ENCODE measurements around the gene NOM1.
A peak's percentile ranks its signal among the peaks of the same experiment; 100 is the strongest.

The NOM1 gene

DNA sequence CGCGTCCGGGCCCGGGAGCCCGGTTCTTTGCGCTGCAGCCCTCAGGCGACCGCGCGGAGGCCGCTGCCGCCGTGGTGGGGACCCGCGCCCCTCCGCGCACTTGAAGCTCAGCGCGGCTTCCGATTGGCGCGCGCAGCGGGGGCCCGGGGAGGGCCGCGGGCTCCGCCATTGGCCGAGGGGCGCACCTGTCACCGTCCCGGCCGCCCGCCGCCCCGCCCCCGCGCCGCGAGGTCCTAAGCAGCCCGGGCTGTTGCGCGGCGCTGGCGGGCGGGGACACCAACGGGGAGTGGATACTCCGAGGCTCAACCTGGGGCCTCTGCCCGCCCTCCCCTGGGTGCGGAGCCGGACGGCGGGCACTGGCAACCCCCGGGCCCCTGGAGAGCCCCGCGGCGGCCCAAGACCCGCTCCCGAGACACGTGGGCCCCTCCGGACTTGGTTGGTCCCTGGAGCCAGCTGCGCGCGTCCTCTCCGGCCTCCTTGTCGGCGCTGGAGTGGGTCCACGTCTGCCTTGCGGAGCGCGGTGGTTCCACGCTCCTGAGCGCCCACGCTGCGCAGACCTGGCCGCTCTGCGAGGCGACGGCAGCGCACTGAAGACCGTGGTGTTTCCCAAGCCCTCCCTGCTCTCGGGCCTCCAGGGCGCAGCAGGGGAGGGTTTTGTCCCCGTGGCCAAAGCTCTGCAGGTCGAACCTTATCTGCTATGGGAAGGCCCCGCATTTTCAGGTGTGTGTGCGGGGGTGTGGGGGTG, 61.2 kb downstream of the NOM1 start, which contains the start of gene MNX1:
Gene MNX1 (minus strand): TSS at position 76 of the 745 bp plus-strand sequence. CDS start 313 bp downstream, outside the sequence.
- Histone ChIP-seq H3K27me3 (ENCODE audit: insufficient read depth, poor library complexity, severe bottlenecking) (peaks cover 87% of the 10 kb centered on the region), H3K27ac (replicated peaks) (no peak within 1 kb of the TSS), H3K4me3 (replicated peaks; ENCODE audit: insufficient read depth, low read length) (peak within 1 kb of the TSS; percentile 40)
- no peak for TF ChIP-seq POLR2AphosphoS5 (IDR thresholded peaks at IDR 0.05; ENCODE audit: low read depth)
- no peak for TF ChIP-seq SPI1 (IDR thresholded peaks at IDR 0.05; ENCODE audit: borderline replicate concordance, low read depth)
- TF ChIP-seq, protein P1, sequence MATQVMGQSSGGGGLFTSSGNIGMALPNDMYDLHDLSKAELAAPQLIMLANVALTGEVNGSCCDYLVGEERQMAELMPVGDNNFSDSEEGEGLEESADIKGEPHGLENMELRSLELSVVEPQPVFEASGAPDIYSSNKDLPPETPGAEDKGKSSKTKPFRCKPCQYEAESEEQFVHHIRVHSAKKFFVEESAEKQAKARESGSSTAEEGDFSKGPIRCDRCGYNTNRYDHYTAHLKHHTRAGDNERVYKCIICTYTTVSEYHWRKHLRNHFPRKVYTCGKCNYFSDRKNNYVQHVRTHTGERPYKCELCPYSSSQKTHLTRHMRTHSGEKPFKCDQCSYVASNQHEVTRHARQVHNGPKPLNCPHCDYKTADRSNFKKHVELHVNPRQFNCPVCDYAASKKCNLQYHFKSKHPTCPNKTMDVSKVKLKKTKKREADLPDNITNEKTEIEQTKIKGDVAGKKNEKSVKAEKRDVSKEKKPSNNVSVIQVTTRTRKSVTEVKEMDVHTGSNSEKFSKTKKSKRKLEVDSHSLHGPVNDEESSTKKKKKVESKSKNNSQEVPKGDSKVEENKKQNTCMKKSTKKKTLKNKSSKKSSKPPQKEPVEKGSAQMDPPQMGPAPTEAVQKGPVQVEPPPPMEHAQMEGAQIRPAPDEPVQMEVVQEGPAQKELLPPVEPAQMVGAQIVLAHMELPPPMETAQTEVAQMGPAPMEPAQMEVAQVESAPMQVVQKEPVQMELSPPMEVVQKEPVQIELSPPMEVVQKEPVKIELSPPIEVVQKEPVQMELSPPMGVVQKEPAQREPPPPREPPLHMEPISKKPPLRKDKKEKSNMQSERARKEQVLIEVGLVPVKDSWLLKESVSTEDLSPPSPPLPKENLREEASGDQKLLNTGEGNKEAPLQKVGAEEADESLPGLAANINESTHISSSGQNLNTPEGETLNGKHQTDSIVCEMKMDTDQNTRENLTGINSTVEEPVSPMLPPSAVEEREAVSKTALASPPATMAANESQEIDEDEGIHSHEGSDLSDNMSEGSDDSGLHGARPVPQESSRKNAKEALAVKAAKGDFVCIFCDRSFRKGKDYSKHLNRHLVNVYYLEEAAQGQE (IDR thresholded peaks at IDR 0.05; ENCODE audit: insufficient replicate concordance, low read depth): no peak
- TF ChIP-seq, protein P2, sequence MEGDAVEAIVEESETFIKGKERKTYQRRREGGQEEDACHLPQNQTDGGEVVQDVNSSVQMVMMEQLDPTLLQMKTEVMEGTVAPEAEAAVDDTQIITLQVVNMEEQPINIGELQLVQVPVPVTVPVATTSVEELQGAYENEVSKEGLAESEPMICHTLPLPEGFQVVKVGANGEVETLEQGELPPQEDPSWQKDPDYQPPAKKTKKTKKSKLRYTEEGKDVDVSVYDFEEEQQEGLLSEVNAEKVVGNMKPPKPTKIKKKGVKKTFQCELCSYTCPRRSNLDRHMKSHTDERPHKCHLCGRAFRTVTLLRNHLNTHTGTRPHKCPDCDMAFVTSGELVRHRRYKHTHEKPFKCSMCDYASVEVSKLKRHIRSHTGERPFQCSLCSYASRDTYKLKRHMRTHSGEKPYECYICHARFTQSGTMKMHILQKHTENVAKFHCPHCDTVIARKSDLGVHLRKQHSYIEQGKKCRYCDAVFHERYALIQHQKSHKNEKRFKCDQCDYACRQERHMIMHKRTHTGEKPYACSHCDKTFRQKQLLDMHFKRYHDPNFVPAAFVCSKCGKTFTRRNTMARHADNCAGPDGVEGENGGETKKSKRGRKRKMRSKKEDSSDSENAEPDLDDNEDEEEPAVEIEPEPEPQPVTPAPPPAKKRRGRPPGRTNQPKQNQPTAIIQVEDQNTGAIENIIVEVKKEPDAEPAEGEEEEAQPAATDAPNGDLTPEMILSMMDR (IDR thresholded peaks at IDR 0.05; ENCODE audit: insufficient read depth, low read length): no peak
- no peak for TF ChIP-seq GABPA (IDR thresholded peaks at IDR 0.05; ENCODE audit: low read depth)
- DNase-seq (ENCODE audit: low read depth in 1 of 2, low spot score in 1 of 2): peak; percentile 27 to 34

DNA sequence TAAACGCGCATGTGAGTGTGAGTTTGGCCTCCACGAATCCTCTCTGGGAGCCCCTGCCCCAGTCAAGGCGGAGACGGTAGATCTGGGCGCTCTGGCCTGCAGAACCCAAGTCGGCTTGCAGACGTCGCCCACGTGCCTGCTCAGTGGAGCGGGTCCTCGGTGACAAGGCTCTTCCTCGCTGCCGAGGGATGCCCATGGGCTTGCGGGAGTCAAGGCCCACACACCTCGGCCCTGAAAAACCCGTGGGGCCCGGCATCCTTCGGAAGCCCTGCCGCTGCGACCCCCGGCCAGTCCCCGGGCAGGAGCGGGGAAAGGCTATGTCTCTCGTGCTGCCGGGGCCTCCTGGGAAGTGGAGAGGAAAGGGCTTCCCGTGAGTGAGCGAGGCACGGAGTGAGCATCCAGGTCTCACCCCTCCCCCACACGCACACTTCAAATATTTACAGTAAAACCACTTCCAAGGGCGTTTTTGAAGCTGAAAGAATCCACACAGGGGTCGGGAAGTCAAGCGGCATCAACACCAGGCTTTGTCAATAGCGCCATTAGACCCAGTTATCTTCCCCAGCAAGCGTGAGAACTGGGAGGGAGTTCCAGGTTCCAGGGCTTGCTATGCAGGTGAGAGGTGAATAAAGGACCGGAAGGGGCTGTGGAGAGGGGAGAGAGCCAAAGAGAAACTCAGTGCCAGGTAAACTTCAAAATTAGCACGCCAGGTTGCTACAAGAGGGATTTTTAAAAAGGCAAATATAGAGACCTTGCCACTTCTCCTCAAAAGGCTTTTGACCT, 62.0 kb downstream of the NOM1 start:
- Histone ChIP-seq H3K27ac (replicated peaks) (no peak overlapping the region), H3K4me3 (replicated peaks; ENCODE audit: insufficient read depth, low read length) (no peak overlapping the region), H3K27me3 (ENCODE audit: insufficient read depth, poor library complexity, severe bottlenecking) (peaks cover 86% of the 10 kb centered on the region)
- DNase-seq (ENCODE audit: low read depth in 1 of 2, low spot score in 1 of 2): no peak
- TF ChIP-seq, protein P2 (IDR thresholded peaks at IDR 0.05; ENCODE audit: insufficient read depth, low read length): no peak
- TF ChIP-seq POLR2AphosphoS5 (IDR thresholded peaks at IDR 0.05; ENCODE audit: low read depth) (no peak), GABPA (IDR thresholded peaks at IDR 0.05; ENCODE audit: low read depth) (no peak), SPI1 (IDR thresholded peaks at IDR 0.05; ENCODE audit: borderline replicate concordance, low read depth) (no peak)
- TF ChIP-seq, protein P1 (IDR thresholded peaks at IDR 0.05; ENCODE audit: insufficient replicate concordance, low read depth): no peak

DNA sequence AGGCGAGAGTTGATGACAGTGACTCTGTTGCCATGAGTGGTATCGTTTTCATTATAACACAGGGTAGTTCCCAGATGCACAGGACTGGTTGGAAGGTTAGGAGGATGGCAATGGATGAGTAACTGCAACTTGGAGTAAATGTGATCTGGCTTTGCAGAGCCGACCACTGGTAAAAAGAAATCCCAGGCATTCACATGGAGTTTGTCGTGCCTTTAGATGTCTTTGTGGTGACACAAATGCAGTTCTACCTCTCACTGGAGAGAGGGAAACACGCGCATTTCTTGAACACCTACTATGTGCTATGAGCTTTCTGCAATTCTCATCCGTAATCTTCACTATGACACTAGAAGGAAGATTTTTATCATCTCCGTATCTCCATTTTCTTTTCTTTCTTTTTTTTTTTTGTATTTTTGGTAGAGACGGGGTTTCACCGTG, 62.6 kb downstream of the NOM1 start:
- TF ChIP-seq, protein P2 (IDR thresholded peaks at IDR 0.05; ENCODE audit: insufficient read depth, low read length): no peak
- TF ChIP-seq, protein P1 (IDR thresholded peaks at IDR 0.05; ENCODE audit: insufficient replicate concordance, low read depth): no peak
- no peak for TF ChIP-seq POLR2AphosphoS5 (IDR thresholded peaks at IDR 0.05; ENCODE audit: low read depth)
- TF ChIP-seq GABPA (IDR thresholded peaks at IDR 0.05; ENCODE audit: low read depth): no peak
- no peak for TF ChIP-seq SPI1 (IDR thresholded peaks at IDR 0.05; ENCODE audit: borderline replicate concordance, low read depth)
- DNase-seq (ENCODE audit: low read depth in 1 of 2, low spot score in 1 of 2): no peak
- H3K4me3 ChIP-seq (replicated peaks; ENCODE audit: insufficient read depth, low read length): no peak overlapping the region
- H3K27me3 ChIP-seq (ENCODE audit: insufficient read depth, poor library complexity, severe bottlenecking): peaks cover 86% of the 10 kb centered on the region
- H3K27ac ChIP-seq (replicated peaks): no peak overlapping the region
